Activated CD8-positive, alpha-beta memory T cell treated with anti-CD3 and anti-CD28 coated beads for 1 hour (primary cell): ENCODE results near the gene USF1.
"Not testable (repeated sequence)": the region's sequence is repeated elsewhere in the genome, so short reads cannot be mapped to it uniquely, and the experiment has no call there.

ENCODE experiments used
- DNase-seq, 2 donors: peaks; one replicate each; pipeline ENCODE4 v3.0.0-alpha.2; 2020; ENCODE audit warnings: low read depth in 1 of 2; ENCODE audit errors: extremely low read depth in 1 of 2

Gene USF1

GRCh38 chr1:161048949-161049722 is 3.4 kb upstream of the USF1 start:
- no peak for DNase-seq

- no peak for DNase-seq
These were observed 2.0 kb upstream of the USF1 start for GRCh38 chr1:161047436-161048420.

GRCh38 chr1:161046605-161047228 is 940 bp upstream of the USF1 start:
- DNase-seq, result no peak

GRCh38 chr1:161044908-161045735 is 655 bp downstream of the USF1 start:
- DNase-seq, result peak in 1 of 2 donors; percentile 47

- no peak for DNase-seq
These were observed 1.3 kb downstream of the USF1 start for GRCh38 chr1:161044535-161044907.

- no peak for DNase-seq
These were observed 6.2 kb downstream of the USF1 start for GRCh38 chr1:161039546-161039945.

- DNase-seq, result no peak
These were observed 6.6 kb downstream of the USF1 start for GRCh38 chr1:161039154-161039545.

GRCh38 chr1:161038523-161039153 is 7.1 kb downstream of the USF1 start, which contains the start of gene TSTD1:
Gene TSTD1, minus strand, starts transcription at chr1:161038964. Its CDS starts 75 bp downstream, at chr1:161038889.
- peak; percentile 68 to 73 for DNase-seq

GRCh38 chr1:161037661-161038522 is 7.9 kb downstream of the USF1 start:
- DNase-seq, result no peak

- no peak for DNase-seq
These were observed 12.0 kb downstream of the USF1 start for GRCh38 chr1:161033751-161034150.

GRCh38 chr1:161032409-161032808 is 13.4 kb downstream of the USF1 start:
- DNase-seq, result no peak

GRCh38 chr1:161031874-161032273 is 13.9 kb downstream of the USF1 start:
- no peak for DNase-seq

- DNase-seq, result not testable (repeated sequence)
These were observed 16.3 kb downstream of the USF1 start for GRCh38 chr1:161029466-161029865.

- DNase-seq, result not testable (repeated sequence)
These were observed 18.8 kb downstream of the USF1 start for GRCh38 chr1:161026954-161027353.

- not testable (repeated sequence) for DNase-seq
These were observed 23.3 kb downstream of the USF1 start for GRCh38 chr1:161022432-161022831.

- DNase-seq, result no peak
These were observed 23.8 kb downstream of the USF1 start for GRCh38 chr1:161021970-161022353.

GRCh38 chr1:161021165-161021969 is 24.4 kb downstream of the USF1 start:
- DNase-seq, result peak; percentile 86 to 87

GRCh38 chr1:161020509-161021164 is 25.1 kb downstream of the USF1 start, which contains the start of gene F11R:
Gene F11R, minus strand, starts transcription at chr1:161021152. Its CDS starts 79 bp downstream, at chr1:161021073.
- DNase-seq, result no peak
